MM.1S (cell line): ENCODE data around the gene MNAT1.

Source experiments
- CTCF ChIP-seq: fragments of 300-600 bp; sonication (generic); IDR thresholded peaks from 2 replicates; pipeline ENCODE4 v1.5.1; 2016; ENCODE audit warnings: antibody characterized with exemption, low read length, mixed read lengths
- EZH2 ChIP-seq: fragments of 300-600 bp; sonication (generic); optimal IDR thresholded peaks from 2 replicates; pipeline ENCODE3; 2017; ENCODE audit warnings: low read depth, mild to moderate bottlenecking, antibody characterized with exemption, low read length, mixed read lengths

- TF ChIP-seq CTCF (no peak), EZH2 (no peak)
Measured at GRCh38 chr14:60686865-60687264, 47.7 kb upstream of the MNAT1 start.
